ENCODE results near the gene KCNQ4. TPM values are rescaled to one million over a fixed set of nuclear protein-coding genes. Genes with fewer than 3 reads are reported as not detected.

Gene KCNQ4
- polyA plus RNA-seq, 1 experiment, result 0.06 TPM

DNA sequence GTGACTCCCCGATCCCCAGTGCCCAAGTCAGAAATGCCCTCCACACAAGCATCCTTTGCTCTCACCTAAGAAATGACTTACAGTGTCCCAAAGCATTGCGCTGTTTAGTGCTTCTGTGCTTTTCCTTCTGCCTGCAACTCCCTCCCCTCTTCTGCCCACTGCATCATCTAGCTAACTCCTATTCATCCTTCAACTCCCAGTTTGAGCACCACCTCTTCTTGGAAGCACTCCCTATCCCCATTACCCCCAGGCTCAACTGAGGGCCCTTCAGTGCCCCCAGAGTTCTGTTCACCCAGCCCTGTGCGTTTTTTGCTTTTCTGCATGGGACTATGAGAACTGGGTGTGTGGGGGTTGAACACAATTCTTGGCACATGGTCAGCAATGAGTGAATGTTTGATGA lies 10.0 kb downstream of the KCNQ4 start:
- Histone ChIP-seq H3K4me3 (ENCODE audit: low read depth, low read length) (no peak overlapping the region), H3K36me3 (ENCODE audit: control insufficient read depth, insufficient read depth, low read length) (no peaks in the 10 kb centered on the region), H3K27me3 (ENCODE audit: control insufficient read depth, insufficient read depth, low read length) (peaks cover 17% of the 10 kb centered on the region)
- POLR2A ChIA-PET, result no interaction called here
- CTCF ChIA-PET, result interaction anchor here (0.7 to 1.5 kb wide), 2 partner anchors 11 to 19 kb away, joined by 3 to 4 read pairs; no protein-coding TSS in a partner anchor
- TF ChIP-seq, protein P1, sequence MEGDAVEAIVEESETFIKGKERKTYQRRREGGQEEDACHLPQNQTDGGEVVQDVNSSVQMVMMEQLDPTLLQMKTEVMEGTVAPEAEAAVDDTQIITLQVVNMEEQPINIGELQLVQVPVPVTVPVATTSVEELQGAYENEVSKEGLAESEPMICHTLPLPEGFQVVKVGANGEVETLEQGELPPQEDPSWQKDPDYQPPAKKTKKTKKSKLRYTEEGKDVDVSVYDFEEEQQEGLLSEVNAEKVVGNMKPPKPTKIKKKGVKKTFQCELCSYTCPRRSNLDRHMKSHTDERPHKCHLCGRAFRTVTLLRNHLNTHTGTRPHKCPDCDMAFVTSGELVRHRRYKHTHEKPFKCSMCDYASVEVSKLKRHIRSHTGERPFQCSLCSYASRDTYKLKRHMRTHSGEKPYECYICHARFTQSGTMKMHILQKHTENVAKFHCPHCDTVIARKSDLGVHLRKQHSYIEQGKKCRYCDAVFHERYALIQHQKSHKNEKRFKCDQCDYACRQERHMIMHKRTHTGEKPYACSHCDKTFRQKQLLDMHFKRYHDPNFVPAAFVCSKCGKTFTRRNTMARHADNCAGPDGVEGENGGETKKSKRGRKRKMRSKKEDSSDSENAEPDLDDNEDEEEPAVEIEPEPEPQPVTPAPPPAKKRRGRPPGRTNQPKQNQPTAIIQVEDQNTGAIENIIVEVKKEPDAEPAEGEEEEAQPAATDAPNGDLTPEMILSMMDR (IDR thresholded peaks at IDR 0.05; ENCODE audit: insufficient read depth, low read depth, low read length), result no peak
- DNase-seq (ENCODE audit: low read depth), result no peak

DNA sequence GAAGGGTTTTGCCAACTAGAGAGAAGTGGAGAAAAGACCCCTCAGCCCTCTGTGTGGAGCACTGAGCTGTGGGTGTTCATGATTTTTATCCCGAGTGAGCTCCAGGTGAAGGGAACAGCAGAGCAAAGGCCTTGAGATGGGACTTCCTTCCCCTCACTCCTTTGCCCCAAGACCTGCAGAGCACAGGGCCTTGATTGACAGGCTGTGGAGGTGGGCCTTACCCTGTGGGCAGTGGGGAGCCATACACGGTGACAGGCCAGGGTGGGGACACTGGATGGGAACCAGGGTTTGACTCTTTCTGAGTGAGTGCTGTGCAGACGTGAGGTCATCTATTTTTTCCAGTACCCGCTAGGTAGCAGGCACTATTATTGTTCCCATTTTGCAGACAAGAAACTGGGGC lies 10.5 kb downstream of the KCNQ4 start:
- Histone ChIP-seq H3K36me3 (ENCODE audit: control insufficient read depth, insufficient read depth, low read length) (no peaks in the 10 kb centered on the region), H3K27me3 (ENCODE audit: control insufficient read depth, insufficient read depth, low read length) (peaks cover 16% of the 10 kb centered on the region), H3K4me3 (ENCODE audit: low read depth, low read length) (no peak overlapping the region)
- POLR2A ChIA-PET, result no interaction called here
- CTCF ChIA-PET, result interaction anchor here (0.7 to 1.5 kb wide), 2 partner anchors 12 to 20 kb away, joined by 3 to 4 read pairs; no protein-coding TSS in a partner anchor
- TF ChIP-seq, protein P1 (IDR thresholded peaks at IDR 0.05; ENCODE audit: insufficient read depth, low read depth, low read length), result no peak
- no peak for DNase-seq (ENCODE audit: low read depth)

DNA sequence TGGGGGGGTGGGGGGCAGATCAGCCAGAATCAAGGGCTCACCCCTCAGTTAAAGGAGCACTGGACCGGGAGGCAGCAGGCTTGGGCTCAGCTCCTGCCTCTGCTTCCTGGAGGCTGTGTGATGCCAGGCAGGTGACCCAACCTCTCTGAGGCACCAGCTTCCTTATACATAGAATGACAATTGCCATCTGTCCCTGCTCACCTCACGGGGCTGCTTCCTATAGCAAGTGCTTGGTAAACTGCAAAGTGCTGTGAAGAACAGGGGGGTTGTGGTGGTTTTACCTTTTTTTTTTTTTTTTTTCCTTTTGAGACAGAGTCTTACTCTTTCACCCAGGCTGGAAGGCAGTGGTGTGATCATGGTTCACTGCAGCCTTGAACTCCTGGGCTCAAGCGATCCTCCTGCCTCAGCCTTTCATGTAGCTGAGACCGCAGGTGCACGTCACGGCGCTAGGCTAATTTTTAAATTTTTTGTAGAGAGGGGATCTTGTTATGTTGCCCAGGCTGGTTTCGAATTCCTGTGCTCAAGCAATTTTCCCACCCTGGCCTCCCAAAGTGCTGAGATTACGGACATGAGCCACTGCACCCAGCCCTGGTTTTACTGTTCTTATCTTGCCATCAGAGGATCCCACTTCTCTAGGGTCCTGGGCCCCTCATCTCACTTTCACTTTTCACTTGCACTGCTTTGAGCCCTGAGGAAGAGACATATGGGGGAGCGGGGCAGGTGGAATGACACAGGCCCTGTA lies 11.6 kb downstream of the KCNQ4 start:
- CTCF ChIA-PET, result interaction anchor here (1.5 kb wide), 1 partner anchor 13 kb away, joined by 4 read pairs; no protein-coding TSS in a partner anchor
- DNase-seq (ENCODE audit: low read depth), result no peak
- Histone ChIP-seq H3K4me3 (ENCODE audit: low read depth, low read length) (no peak overlapping the region), H3K27me3 (ENCODE audit: control insufficient read depth, insufficient read depth, low read length) (peaks cover 10% of the 10 kb centered on the region), H3K36me3 (ENCODE audit: control insufficient read depth, insufficient read depth, low read length) (no peaks in the 10 kb centered on the region)
- POLR2A ChIA-PET, result no interaction called here
- TF ChIP-seq, protein P1 (IDR thresholded peaks at IDR 0.05; ENCODE audit: insufficient read depth, low read depth, low read length), result no peak

DNA sequence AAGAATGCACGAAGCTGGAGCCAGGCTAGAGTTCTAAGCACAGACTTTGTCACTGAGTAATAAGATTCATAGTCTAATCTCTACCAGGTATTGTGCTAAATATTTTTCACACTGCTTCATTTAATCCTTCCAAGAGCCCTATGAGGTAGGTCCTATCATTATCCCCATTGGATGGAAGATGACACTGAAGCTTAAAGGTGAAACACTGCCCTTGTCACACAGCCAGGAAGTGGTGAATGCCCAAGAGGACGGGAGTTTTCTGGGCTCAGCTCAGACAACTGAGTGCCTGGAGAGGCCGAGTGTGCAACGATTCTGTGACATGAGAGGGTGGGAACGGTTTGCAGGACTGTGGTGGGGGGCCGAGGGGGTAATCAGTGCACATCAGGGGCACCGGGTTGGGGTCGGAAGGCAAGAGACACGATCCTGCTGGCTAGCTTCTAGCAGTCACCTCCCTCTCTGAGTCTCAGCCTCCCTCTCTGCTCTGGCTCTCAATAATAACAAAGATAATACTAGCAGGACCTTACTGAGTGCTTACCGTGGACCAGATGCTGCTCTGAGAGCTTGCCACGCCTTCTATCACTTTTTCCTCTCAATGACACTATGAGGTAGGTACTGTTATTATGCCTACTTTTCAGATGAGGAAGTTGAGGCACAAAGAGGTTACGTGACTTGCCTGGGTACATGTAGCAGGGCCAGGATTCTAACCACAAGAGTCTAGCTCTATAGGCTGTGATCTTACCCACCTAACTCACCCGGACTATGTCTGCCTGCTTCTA lies 12.4 kb downstream of the KCNQ4 start:
- DNase-seq (ENCODE audit: low read depth), result no peak
- TF ChIP-seq, protein P1 (IDR thresholded peaks at IDR 0.05; ENCODE audit: insufficient read depth, low read depth, low read length), result no peak
- no peak overlapping the region for H3K4me3 ChIP-seq (ENCODE audit: low read depth, low read length)
- CTCF ChIA-PET, result no interaction called here
- POLR2A ChIA-PET, result no interaction called here
- no peaks in the 10 kb centered on the region for H3K36me3 ChIP-seq (ENCODE audit: control insufficient read depth, insufficient read depth, low read length)
- peaks cover 5% of the 10 kb centered on the region for H3K27me3 ChIP-seq (ENCODE audit: control insufficient read depth, insufficient read depth, low read length)

All from BJ (cell line).